ENCODE results near the gene PRKAR1B.
"Not testable (repeated sequence)": the region's sequence is repeated elsewhere in the genome, so short reads cannot be mapped to it uniquely, and the experiment has no call there.

The PRKAR1B gene

GRCh38 chr7:641269-641671, 85.8 kb downstream of the PRKAR1B start:
- no peak for DNase-seq

- no peak for DNase-seq
These were observed 88.6 kb downstream of the PRKAR1B start for GRCh38 chr7:638256-639011.

- no peak for DNase-seq
These were observed 89.3 kb downstream of the PRKAR1B start for GRCh38 chr7:637826-638225.

- DNase-seq: peak in 1 of 4 experiments; percentile 31
These were observed 90.7 kb downstream of the PRKAR1B start for GRCh38 chr7:636396-636795.

- DNase-seq: not testable (repeated sequence)
These were observed 91.2 kb downstream of the PRKAR1B start for GRCh38 chr7:635687-636382.

- no peak for DNase-seq
These were observed 91.9 kb downstream of the PRKAR1B start for GRCh38 chr7:635227-635626.

- no peak for DNase-seq
These were observed 93.6 kb downstream of the PRKAR1B start for GRCh38 chr7:633381-634018.

- no peak for DNase-seq
These were observed 94.3 kb downstream of the PRKAR1B start for GRCh38 chr7:632831-633210.

- no peak for DNase-seq
These were observed 94.9 kb downstream of the PRKAR1B start for GRCh38 chr7:631964-632830.

GRCh38 chr7:631291-631711, 95.8 kb downstream of the PRKAR1B start:
- no peak for DNase-seq

GRCh38 chr7:630539-630938, 96.5 kb downstream of the PRKAR1B start:
- DNase-seq: no peak

- no peak for DNase-seq
These were observed 97.0 kb downstream of the PRKAR1B start for GRCh38 chr7:630111-630511.

- DNase-seq: no peak
These were observed 98.3 kb downstream of the PRKAR1B start for GRCh38 chr7:628826-629225.

GRCh38 chr7:628402-628763, 98.7 kb downstream of the PRKAR1B start:
- no peak for DNase-seq

- DNase-seq: no peak
These were observed 99.2 kb downstream of the PRKAR1B start for GRCh38 chr7:627661-628401.

GRCh38 chr7:625376-625971, 101.6 kb downstream of the PRKAR1B start:
- no peak for DNase-seq

GRCh38 chr7:623464-623863, 103.6 kb downstream of the PRKAR1B start:
- DNase-seq: no peak

- DNase-seq: no peak
These were observed 105.4 kb downstream of the PRKAR1B start for GRCh38 chr7:621572-622285.

GRCh38 chr7:620885-621284, 106.2 kb downstream of the PRKAR1B start:
- no peak for DNase-seq

- DNase-seq: no peak
These were observed 107.0 kb downstream of the PRKAR1B start for GRCh38 chr7:620056-620455.

- no peak for DNase-seq
These were observed 107.7 kb downstream of the PRKAR1B start for GRCh38 chr7:619368-619840.

Data from activated naive CD4-positive, alpha-beta T cell (primary cell).